GM19099 (cell line): ENCODE measurements around the gene BGN.

ENCODE experiments used
- POLR2A ChIP-seq: IDR thresholded peaks from 3 replicates; pipeline ENCODE4 v1.6.1; 2011; ENCODE audit warnings: low read depth; ENCODE audit not compliant: insufficient read length; ENCODE audit errors: extremely low read depth

Gene BGN

DNA sequence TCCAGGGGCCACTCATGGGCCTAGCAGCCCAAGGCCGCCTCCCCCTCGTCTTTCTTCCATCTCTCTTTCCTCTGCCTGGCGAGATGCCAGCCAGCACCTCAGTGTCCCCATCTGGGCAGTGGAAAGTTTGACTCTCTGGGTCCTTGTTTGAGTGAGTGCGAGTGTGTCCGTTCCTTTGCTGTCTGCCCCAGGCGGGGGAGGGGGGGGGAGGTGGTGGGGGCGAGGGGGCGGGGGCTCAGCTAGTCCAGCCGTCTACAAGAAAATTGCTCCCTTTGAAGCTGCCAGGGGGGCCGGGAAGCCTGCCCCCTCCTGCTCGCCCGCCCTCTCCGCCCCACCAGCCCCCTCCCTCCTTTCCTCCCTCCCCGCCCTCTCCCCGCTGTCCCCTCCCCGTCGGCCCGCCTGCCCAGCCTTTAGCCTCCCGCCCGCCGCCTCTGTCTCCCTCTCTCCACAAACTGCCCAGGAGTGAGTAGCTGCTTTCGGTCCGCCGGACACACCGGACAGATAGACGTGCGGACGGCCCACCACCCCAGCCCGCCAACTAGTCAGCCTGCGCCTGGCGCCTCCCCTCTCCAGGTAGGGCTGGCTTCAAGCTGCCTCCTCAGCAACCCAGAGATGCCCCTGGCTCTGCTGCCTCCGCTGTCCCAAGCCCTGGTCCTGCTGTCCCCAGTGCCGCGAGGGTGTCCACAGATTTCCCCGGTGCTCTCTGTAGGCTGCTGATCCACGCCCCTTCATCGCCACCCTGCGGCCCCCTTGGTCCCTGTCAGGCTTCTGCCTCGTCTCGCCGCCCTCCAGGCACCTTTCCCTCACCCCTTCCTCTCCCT is at the start of gene BGN:
Gene BGN, plus strand, starts transcription at position 440 of the 821 bp plus-strand sequence. CDS start 9,652 bp downstream, outside the sequence.
- no peak for TF ChIP-seq POLR2A

DNA sequence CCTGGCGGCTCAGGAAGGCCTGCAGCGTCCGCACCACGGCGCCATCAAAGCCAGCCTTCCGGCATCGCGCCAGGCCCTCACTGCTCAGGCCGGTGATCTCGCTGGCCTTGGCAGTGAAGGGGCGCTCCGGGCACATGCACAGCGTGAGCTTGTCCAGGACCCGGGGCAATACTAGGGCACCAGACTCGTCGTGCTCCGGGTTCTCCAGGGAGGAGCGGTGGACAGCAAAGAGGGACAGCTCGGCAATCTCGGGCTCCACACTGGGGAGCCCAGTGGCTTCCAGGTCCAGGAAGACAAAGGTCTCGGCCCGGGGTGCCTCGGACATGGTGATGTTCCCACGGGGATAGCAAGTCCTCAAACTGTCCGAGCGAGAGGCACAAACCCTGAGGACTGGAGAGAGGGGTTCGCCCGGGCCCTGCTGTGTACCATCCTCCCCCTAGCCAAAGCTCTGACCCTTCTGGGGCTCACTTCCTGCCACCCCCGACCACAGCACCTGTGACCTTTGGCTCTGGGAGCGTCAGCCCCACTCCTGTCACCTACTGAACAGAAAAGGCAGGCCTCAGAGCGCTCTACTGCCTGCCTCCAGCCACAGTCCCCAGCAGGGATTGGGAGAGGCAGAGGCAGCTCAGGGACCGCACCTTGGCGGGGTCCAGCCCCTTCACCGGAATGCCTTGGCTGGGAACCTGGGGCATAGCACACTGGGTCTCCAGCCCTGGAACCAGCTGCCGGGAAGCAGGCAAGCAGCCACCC is 49.5 kb upstream of the BGN start:
- no peak for TF ChIP-seq POLR2A

DNA sequence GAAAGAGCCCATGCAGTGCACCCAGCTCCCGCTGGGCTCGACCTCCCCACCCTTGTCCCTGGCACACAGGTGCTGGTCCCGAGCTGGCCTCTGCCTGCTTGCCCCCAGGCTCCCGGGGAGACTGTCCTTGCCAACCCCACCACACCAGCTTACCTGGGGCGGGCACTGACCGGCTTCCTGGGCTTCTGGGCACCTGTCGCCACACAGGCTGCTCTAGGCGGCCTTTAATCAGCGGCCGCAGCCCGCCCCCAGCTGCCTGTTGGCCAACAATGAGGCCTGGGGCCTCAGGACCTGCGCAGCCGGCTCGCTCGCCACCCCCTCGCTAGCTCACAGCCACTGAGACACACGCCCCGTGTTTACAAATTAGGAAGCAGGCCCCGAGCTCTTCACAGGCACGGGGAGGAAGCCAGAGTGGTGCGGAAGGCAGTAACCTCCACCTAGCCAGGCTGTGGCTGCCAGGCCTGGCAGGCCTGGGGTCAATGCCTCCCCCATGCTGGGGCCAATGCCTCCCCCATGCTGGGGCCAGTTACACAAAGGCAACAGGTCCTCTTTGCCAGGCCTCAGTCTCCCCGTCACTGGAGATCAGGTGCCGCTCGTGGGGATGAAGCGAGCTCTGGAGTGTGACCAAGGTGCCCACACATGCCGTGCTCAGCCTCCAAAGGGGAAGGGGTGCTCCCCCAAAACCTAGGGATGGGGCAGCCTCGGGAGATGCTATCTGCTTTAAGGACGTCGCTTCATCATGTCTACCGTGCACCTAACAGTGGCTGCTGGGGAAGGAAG is 48.7 kb upstream of the BGN start, which contains the start of gene TREX2:
Gene TREX2, minus strand, starts transcription at position 201 of the 780 bp plus-strand sequence. CDS start 626 bp downstream, outside the sequence.
- no peak for TF ChIP-seq POLR2A

DNA sequence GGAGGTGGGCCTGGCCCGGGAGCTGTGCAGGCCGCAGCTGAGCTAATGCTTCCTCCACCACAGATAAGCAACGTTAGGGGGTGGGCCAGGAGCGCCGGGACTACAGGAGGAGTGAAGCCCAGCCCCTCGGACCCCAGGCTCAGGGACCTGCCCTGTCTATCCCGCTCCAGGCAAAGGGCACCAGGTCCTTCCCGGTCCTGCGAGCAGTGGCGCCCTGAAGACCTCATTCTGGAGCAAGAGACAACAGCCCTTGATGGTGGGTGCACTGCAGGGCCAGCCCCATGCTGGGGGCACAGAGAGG is 48.2 kb upstream of the BGN start:
- no peak for TF ChIP-seq POLR2A

DNA sequence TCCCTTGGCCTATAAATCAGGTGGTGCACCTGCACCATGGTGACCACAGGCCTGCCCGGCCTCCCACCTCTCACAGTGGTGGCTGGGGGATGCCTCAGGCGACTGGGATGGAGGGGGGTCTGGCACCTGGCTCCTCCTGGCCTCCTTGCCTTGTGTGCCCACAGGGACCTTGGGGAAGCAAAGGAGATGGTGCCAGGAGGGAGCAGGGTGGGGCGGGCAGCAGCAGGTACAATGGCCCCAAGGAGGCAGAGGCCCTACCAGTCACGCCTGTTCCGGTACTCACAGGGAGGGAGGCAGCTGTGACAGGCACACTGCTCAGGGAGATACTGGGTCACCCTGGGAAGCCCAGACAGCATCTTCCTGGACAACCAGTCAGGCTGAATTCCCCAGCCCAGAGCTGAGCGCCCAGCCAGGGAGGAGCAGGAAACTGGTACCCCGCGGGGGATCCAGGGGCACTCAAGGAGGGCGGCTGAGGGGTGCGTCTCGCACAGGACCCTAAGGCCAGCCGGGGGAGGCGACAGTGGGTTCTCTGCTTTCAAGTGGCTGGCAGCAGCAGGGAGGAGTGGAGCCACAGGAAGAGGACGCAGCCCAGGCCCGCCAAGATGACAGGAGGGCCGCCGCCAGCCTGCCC is 47.7 kb upstream of the BGN start:
- no peak for TF ChIP-seq POLR2A

DNA sequence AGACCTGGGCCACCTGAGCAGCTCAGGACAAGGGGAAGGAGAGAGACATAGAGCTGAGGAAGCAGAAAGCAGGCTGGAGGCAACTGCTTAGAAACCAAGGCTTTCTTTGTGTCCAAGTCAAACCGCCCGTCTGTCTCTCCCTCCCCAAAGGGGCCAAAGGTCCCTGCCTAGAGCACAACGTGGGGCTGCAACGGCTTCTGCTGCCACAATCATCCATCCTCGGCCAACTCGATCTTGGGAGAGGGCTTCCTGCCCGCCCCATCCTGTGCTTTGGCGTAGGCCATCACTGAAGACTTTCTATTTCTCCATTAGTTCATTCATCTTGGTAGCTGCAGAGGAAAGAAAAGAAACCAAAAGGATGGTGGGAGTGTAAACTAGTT is 47.2 kb upstream of the BGN start:
- TF ChIP-seq POLR2A, result no peak

DNA sequence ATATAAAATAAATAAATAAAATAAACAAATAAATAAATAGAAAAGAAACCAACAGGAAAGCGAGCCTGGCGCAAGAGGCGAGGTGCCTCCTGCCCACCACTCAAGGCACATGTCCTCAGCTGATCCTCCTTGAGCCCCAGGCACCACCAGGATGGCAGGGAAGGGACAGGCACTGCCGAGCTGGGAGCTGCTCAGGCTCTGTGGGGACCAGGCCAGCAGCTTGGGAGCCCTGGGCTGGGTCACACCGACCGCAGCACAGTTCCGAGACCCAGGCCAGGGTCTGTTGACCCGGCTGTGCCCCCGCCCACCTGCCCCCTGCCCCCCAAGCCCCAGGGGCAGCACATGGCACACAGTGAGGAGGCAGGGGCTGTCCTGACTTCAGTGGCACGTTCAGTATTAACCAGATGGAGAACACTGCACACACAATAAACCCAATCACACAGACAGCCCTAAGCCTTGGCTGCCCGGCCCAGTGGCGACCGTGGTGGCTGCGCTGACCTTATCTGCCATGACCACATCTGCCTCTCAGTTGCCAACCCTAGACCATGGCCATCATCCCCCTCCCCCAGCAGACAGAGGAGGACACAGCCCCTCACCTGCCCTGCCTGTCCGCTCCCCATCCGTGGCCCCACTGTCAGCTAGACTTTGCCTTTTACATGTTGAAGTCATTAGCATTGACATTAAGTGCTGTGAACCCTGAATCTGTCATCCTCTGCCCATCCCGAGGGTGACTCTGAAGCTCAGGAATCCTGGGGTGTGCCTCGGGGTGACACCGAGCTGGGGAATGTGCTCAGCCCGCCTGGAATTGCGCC is 46.0 kb upstream of the BGN start:
- TF ChIP-seq POLR2A, result no peak

DNA sequence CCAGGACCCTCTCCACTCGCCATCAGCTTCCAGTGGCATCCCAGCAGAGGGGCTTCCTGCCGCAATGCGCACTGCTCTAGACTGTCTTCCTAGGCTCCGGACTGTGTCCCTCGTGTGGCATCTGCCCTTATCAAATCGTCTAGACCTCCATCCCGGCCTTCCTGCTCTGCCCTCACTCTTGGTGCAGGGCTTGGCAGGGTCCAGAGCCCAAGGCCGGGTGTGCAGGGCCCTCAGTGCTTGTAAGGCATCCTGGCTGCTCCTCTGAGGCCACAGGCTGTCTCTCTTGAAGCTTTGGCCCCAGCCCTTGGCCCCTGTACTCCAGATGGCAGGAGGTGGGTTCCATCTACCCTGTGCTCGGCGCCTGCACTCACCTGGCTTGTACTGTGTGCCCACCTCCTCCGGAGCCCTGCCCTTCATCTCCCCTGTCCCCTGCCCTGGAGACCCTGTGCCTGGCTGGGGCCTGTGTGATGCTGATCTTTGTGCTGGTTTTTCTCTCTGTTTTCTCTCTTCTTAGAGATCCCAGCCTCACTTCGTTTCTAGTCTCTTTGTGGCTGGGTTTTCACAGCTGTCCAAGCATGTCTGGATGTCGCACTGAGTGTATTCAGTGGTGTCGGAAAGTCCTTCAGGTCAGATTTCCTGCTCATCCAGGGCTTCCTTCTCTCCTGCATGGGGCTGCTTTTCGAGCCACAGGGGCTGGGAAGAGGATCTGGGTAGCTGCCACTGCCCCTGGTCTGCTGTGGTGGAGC is 45.2 kb upstream of the BGN start:
- no peak for TF ChIP-seq POLR2A

DNA sequence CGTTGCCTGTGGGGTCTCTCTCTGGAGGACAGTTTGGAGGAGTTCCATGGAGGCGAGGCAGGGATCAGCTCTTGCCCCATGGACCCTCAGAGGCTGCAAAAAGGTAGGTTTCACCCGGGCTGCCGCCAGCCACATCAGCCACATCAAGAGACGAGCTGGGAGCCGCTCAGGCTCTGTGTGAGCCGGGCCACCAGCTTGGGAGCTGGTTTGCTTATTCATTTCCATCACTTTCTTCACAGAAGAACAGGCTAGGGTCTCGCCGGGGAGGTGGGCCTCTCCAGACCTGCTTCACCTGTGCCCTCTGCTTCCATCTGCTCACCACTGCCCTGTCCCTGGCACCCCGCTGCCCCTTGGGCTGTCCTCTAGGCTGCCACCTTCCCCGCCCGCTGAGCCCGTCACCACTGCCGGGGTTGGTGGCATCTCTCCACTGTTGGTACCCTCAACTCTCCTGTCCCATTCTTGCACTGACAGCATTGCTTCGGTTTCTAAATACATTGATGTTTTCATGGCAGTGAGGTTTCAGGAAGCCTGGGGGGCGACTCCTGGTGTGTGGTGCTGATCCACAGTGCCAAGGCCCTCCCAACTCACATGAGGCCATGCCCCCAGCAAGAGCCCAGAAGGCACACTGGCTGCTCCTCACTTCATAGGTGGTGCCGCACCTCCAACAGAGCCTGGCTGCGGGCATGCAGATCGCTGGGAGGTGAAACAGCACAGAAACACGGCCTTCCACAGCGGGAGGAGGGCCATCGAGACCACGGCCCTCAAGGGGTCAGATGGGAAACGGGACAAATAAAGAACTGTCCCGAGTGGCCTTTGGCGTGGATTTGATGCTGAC is 44.4 kb upstream of the BGN start:
- TF ChIP-seq POLR2A, result no peak

DNA sequence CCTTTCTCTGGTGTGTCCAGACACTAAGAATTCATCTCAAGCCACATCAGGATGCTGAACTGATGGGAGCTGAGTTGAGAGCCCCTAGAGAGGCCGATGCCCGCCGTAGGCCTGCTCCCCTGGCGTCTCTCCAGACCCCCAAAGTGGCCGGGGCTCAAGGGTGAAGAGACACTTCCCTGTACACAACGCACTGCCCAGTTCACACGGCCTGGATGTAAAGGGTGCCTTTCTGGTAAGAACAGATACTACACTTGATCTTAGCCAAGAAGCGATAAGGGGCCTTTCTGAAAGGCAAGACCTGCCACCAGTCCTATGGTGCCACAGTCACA is 43.9 kb upstream of the BGN start:
- TF ChIP-seq POLR2A, result no peak

DNA sequence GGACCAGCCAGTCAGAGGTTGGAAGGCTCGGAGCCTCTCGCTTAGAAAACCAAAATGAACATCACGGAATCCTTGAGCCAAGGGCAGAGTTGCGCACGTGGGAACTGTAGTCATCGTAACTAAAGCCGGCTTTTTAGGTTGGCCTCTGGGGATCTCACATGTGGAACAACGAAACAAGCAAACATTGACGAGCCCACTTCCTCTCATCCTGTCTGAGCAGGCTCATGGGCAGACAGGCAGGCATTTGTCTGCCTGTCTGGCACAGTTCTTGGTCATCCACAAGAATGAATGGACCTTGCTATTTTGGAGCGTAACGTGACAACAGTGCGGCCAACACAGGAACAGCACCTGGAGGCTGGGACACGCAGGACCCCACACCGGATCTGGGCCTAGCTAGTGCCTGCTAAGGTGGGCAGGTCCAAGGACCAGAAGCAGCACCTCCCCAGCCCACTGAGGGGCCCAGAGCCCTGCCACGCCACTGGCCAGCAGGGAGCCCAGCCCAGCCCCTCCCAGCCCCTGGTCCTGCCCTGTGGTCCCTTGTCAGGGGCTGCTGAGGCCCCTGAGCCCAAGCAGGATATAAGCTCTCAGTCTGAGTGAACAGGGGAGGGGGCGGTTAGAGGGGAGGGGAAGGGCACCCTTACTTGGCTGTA is 39.8 kb upstream of the BGN start:
- no peak for TF ChIP-seq POLR2A

DNA sequence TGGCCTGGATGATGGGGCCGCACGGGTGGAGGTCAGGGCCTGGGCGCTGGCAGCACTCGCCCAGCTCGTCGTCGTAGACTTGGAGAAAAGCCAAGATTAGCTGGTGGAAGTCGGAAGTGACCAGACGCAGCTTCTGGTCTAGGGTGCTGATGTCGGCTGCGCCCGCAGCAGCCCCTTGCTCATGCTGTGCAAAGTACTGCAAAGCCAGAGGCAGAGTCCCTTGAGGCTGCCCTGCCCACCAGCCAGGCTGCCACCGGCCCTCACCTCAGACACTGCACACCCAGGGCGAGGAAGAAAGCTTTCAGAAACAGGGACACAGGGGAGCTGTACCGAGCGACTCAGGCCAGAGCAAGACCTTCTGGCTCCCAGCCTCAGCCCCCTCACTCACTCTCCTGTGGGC is 39.2 kb upstream of the BGN start:
- TF ChIP-seq POLR2A, result no peak
